MM.1S (cell line): ENCODE results near the gene PRR18.

ENCODE experiments used
- DNase-seq: peaks from one replicate; pipeline ENCODE4 v3.0.0-alpha.2; 2015
- H2AFZ ChIP-seq: fragments of 300-600 bp; sonication (generic); 2 replicates; pipeline ENCODE4 v1.6.0; 2016; ENCODE audit warnings: antibody characterized with exemption, low read length
- H3F3A ChIP-seq: fragments of 300-600 bp; sonication (generic); 2 replicates; pipeline ENCODE4 v1.6.1; 2016; ENCODE audit warnings: mild to moderate bottlenecking, antibody characterized with exemption, low read length, moderate library complexity, mixed read lengths; ENCODE audit not compliant: insufficient read depth
- H3K27ac ChIP-seq: fragments of 300-600 bp; sonication (generic); 2 replicates; pipeline ENCODE4 v1.5.1; 2016; ENCODE audit warnings: mild to moderate bottlenecking, low read length
- H3K27me3 ChIP-seq: fragments of 300-600 bp; sonication (generic); replicated peaks from 2 replicates; pipeline ENCODE4 v1.6.0; 2016; ENCODE audit warnings: low read length; ENCODE audit not compliant: insufficient read depth
- H3K36me3 ChIP-seq: fragments of 300-600 bp; sonication (generic); replicated peaks from 2 replicates; pipeline ENCODE4 v1.6.1; 2016; ENCODE audit warnings: mild to moderate bottlenecking, low read length, mixed read lengths; ENCODE audit not compliant: insufficient read depth
- H3K4me1 ChIP-seq: fragments of 300-600 bp; sonication (generic); 2 replicates; pipeline ENCODE4 v1.6.1; 2016; ENCODE audit warnings: low read length, mixed read lengths
- H3K4me2 ChIP-seq: fragments of 300-600 bp; sonication (generic); 2 replicates; pipeline ENCODE4 v1.6.0; 2016; ENCODE audit warnings: low read depth, low read length
- H3K4me3 ChIP-seq: fragments of 300-600 bp; sonication (generic); 2 replicates; pipeline ENCODE4 v1.5.1; 2016; ENCODE audit warnings: low read length, mixed read lengths
- H3K79me2 ChIP-seq: fragments of 300-600 bp; sonication (generic); 2 replicates; pipeline ENCODE4 v1.6.1; 2016; ENCODE audit warnings: mixed run types, low read length, mixed read lengths
- H3K9ac ChIP-seq: fragments of 300-600 bp; sonication (generic); 2 replicates; pipeline ENCODE4 v1.6.1; 2016; ENCODE audit warnings: low read length, mixed read lengths
- H3K9me2 ChIP-seq: fragments of 300-600 bp; sonication (generic); replicated peaks from 2 replicates; pipeline ENCODE4 v1.6.1; 2016; ENCODE audit warnings: mild to moderate bottlenecking, low read length, mixed read lengths; ENCODE audit not compliant: insufficient read depth
- H3K9me3 ChIP-seq: fragments of 300-600 bp; sonication (generic); replicated peaks from 2 replicates; pipeline ENCODE4 v1.6.1; 2016; ENCODE audit warnings: mild to moderate bottlenecking, low read length, mixed read lengths; ENCODE audit not compliant: insufficient read depth
- H4K20me1 ChIP-seq: fragments of 300-600 bp; sonication (generic); 2 replicates; pipeline ENCODE4 v1.6.1; 2016; ENCODE audit warnings: mild to moderate bottlenecking, low read length, moderate library complexity, mixed read lengths; ENCODE audit not compliant: insufficient read depth
- CTCF ChIP-seq: fragments of 300-600 bp; sonication (generic); IDR thresholded peaks from 2 replicates; pipeline ENCODE4 v1.5.1; 2016; ENCODE audit warnings: antibody characterized with exemption, low read length, mixed read lengths
- EZH2 ChIP-seq: fragments of 300-600 bp; sonication (generic); optimal IDR thresholded peaks from 2 replicates; pipeline ENCODE3; 2017; ENCODE audit warnings: low read depth, mild to moderate bottlenecking, antibody characterized with exemption, low read length, mixed read lengths
- EZH2phosphoT487 ChIP-seq: fragments of 300-600 bp; sonication (generic); IDR thresholded peaks from 2 replicates; pipeline ENCODE4 v1.6.1; 2018; ENCODE audit warnings: antibody characterized with exemption, low read length

The PRR18 gene

GRCh38 chr6:166257911-166258318 is 50.3 kb downstream of the PRR18 start:
- Histone ChIP-seq H3K4me1 (peaks cover 14% of the 10 kb centered on the region), H2AFZ (no peak overlapping the region), H3K9ac (no peak overlapping the region), H3F3A (peaks cover 8% of the 10 kb centered on the region; the same call in 1 of the 2 replicates), H4K20me1 (no peaks in the 10 kb centered on the region), H3K27ac (no peak overlapping the region), H3K9me2 (no peaks in the 10 kb centered on the region), H3K79me2 (no peaks in the 10 kb centered on the region), H3K4me3 (no peak overlapping the region), H3K36me3 (no peaks in the 10 kb centered on the region), H3K27me3 (no peaks in the 10 kb centered on the region), H3K9me3 (no peaks in the 10 kb centered on the region), H3K4me2 (no peak overlapping the region)
- no peak for TF ChIP-seq CTCF
- no peak for TF ChIP-seq EZH2phosphoT487
- no peak for TF ChIP-seq EZH2
- DNase-seq = no peak
